NCI-H1930 (cell line): Measurements from ENCODE around the gene ADAMTS6.
"Not testable (repeated sequence)": the region's sequence is repeated elsewhere in the genome, so short reads cannot be mapped to it uniquely, and the experiment has no call there.

ENCODE experiments used
- DNase-seq, 2 experiments: peaks; one replicate each; lab custom pipeline; 2025; lab: John Stamatoyannopoulos, UW

The ADAMTS6 gene

DNA sequence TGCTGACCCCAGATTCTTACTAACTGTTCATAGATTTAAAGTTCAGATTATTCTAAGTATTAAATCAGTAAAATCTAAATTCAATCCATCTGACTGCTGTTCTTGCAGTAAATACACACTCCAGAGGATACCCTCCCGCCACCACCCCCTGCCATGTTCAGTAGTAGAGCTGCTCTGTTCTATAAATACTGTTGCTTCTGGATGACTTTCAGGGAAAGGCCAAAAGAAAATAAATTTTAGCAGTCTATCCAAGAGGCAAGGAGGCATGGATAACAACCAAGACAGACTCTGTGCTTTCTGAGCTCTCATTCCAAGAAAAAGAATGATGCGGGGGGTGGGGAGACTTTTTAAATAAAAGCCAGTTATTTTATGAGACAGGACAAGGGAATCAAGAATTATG lies 115.1 kb downstream of the ADAMTS6 start:
- no peak for DNase-seq

- DNase-seq: peak in 1 of 2 experiments; percentile 22
Measured at GRCh38 chr5:65364907-65365306, 116.8 kb downstream of the ADAMTS6 start.

GRCh38 chr5:65363499-65363898 lies 118.2 kb downstream of the ADAMTS6 start:
- no peak for DNase-seq

DNA sequence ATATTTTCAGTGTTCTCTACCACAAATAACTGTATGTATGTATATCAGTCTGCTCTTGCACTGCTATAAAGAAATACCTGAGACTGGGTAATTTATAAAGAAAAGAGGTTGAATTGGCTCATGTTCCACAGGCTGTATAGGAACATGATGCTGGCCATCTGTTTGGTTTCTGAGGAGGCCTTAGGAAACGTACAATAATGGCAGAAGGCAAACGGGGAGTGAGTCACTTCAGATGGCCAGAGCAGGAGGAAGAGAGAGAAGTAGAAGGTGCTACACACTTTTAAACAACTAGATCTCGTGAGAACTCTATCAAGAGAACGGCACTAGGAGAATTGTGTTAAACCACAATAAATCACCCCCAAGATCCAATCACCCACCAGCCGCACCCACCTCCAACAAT lies 121.7 kb downstream of the ADAMTS6 start:
- no peak for DNase-seq

DNA sequence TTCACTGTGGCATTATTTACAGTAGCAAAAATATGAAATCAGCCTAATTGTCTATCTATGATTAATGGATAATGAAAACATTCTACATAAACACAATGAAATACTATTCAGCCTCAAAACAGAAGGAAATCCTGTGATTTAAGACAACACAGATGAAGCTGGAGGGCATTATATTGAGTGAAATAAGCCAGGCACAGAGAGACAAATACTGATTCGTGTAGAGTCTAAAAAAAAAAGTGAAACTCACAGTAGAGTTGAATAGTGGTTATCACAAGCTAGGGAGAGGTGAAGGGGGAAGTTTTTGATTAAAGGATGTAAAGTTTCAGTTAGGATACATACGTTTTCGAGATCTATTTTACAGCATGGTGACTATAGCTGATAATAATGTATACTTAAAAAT lies 122.2 kb downstream of the ADAMTS6 start:
- DNase-seq: no peak

DNA sequence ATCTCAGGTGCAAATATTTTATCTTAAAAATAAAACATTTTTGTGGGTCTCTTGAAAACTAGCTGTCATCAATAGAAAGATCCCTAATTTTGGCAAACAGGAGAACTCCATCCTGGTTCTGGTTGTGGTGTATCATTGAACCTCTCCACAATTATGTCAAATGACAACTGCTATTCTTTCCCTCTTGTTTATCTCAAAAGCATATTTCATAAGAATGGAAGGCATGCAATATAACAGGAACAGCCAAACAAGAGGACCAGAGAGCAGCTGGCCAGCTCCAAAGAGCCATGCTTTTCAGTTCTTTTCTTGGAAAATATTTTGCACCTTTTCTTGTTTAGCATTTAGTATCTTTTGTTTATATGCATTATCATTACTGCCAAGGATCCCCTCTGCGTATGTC lies 125.4 kb downstream of the ADAMTS6 start:
- no peak for DNase-seq

GRCh38 chr5:65355301-65355700 lies 126.4 kb downstream of the ADAMTS6 start:
- DNase-seq: no peak

- no peak for DNase-seq
Measured at GRCh38 chr5:65341835-65342234, 139.9 kb downstream of the ADAMTS6 start.

- DNase-seq: no peak
Measured at GRCh38 chr5:65338606-65339151, 143.0 kb downstream of the ADAMTS6 start.

DNA sequence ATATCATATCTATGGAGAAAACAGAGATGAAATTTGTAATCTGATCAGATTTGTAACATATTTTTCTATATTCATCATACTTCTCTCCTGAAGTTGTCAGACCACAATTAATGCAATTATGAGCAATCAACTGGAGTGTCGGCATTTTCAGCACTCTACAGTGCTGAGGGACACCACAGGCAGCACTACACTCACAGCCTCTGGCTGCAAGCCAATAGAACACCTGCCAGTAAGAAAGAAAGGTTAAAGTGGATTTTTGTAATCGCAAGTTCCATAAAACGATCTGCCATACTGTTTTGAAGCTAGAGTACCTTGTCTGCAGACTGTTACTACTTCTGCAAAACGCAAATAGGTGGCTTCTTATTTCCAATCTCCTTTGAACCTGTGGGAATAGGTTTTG lies 147.6 kb downstream of the ADAMTS6 start:
- no peak for DNase-seq

DNA sequence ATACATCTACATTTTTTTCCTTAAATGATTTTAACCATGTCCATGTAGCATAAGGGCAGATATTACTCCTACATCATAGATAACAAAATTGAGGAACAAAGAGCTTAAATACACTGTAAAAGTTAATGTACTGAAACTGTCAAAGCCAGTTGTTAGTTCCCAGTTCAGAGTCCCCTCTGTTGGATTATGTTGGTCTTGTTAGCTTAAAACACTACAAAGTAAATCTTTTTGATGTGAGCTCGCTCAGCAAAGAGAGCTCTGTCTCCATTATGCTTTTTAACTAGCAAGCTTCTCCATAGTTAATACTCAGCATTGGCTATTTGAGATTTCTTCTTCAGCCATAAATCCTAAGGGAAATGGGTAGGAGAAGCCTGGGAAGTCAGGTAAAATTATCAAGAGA lies 149.1 kb downstream of the ADAMTS6 start:
- no peak for DNase-seq

DNA sequence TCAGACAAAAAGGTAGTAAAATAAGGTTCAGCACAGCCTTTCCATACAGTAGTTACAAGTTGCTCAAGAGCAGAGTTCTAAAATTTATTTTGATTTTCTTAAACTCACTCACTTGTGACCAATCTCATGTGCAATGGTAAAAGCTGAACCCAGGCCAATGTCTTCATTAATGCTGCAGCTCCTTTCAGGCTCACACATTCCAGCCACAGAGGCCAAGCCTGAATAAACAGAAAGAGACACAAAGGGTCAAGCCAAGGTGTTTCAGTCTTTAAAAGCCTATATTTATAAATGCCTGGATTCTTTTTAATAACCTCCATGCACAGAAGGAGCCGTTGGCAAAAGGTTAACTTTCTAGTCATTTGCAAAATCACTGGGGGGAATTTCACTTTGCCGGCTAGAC lies 152.5 kb downstream of the ADAMTS6 start:
- DNase-seq: no peak

DNA sequence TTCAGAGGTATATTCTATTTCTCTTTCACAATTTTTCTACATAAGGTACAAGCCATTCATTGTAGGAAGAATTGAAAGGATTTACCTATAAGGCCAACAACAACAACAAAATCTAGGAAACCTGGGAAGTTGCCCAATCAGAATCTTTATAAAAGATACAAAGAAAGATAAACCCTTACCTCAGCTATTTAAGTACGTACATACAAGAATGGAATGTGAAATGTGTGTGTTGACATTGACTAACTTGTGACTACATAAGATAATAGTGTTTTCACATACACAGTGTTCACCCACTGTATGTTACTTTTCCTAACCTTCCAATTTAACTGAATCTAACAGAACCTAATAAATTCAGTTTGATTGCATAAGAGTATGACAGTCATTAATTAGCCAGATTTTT lies 154.1 kb downstream of the ADAMTS6 start:
- no peak for DNase-seq

- DNase-seq: no peak
Measured at GRCh38 chr5:65326922-65327321, 154.8 kb downstream of the ADAMTS6 start.

GRCh38 chr5:65324226-65324625 lies 157.5 kb downstream of the ADAMTS6 start:
- DNase-seq: no peak

GRCh38 chr5:65320704-65321103 lies 161.0 kb downstream of the ADAMTS6 start:
- not testable (repeated sequence) for DNase-seq

GRCh38 chr5:65320250-65320649 lies 161.5 kb downstream of the ADAMTS6 start:
- DNase-seq: no peak

DNA sequence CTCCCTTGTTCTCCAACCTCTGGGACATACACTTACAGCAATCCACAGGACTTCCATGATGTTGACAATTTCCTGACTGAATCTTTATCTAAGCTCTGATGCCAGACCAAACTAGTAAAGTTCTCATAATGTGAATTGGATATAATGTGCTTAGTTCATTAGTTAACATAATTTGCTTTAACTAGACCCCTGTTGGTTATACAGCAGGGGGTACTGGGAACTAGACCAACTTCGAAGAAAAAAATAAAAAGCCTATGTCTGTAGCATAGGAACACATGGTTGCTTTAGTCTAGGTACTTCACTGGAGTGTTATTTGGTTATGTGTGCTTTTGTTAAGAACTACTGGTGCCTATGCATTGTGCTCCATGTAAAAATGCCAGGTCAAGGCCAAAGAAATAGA lies 173.8 kb downstream of the ADAMTS6 start:
- DNase-seq: no peak

- DNase-seq: no peak
Measured at GRCh38 chr5:65307088-65307487, 174.6 kb downstream of the ADAMTS6 start.

DNA sequence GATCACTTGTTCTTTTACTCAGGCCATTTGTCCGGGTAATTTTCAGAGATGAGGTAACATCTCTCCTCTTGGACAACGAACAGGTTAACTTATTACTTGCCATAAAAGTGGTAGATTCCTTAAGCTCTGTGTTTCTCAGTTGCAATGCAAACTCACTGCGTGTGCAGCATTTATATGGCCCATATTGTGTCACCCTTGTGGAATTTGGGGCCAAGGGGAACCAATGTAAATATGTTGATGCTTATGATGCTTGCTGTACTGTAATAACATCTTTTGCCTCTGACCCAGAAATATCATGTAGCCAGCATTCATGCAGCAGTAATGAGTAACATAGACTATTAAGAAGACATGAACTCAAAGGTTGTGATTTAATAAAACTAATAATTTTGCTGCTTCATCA lies 175.8 kb downstream of the ADAMTS6 start:
- DNase-seq: no peak

- no peak for DNase-seq
Measured at GRCh38 chr5:65299861-65300260, 181.9 kb downstream of the ADAMTS6 start.

GRCh38 chr5:65296067-65296466 lies 185.7 kb downstream of the ADAMTS6 start:
- DNase-seq: no peak

DNA sequence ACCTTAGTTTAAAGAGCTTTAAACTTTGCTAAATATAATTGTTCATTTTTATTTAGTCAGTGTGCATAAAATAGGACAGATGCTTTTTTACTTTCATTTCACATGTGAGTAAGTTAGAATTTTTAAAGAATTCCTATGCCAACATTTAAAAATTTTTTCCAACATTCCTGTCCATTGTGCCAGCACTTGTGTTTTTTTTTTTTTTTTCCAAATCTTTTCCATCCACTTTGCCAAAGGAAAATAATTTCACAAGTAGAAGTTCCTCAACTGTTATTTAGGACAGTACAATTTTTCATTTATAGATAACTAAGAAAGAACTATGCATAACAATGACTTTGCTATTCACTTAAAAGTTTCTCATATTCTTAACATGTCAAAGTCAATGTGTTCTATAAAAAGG lies 189.5 kb downstream of the ADAMTS6 start:
- no peak for DNase-seq

DNA sequence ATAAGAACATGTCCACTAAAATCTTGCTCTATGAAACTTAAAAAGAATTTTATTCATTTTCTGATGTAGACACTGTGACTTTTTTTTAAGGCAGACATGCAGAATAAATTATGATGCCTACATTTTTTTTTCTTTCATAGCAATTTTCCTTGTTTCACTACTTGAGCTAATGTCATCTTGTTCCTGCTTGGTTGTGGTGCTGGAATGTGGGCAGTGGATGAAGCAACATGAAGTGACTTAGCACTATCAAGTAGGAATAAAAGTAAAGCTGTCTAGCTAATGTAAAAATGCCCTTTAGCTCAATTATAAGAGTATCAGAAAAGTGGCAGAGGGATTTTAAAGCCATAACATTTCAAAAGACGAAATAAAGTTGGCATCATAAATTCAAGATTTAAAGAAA lies 191.0 kb downstream of the ADAMTS6 start:
- DNase-seq: no peak

DNA sequence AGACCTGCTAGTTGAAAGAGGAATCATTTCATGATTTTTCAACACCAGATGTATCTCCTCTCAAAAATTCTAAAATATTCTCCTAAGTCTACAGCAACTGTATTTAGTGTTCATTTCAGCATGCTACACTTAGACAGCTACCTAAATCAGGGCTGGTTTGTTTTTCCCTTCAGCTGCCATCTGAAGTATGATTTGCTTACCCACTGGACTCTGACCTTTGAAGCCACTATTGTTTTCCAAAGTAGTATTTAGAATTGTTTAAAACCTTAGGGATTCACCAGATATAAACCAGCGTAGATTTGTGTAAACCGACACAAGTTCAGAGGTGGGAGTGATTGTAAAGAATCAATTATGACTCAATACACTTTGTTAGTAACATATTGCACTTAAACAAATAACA lies 193.1 kb downstream of the ADAMTS6 start:
- DNase-seq: no peak
